Activated CD4-positive, alpha-beta T cell treated with anti-CD3 and anti-CD28 coated beads, Interleukin-2, amount 50 U/mL, for 4 hours (primary cell): ENCODE measurements around the gene LRMDA.
"Not testable (repeated sequence)": the region's sequence is repeated elsewhere in the genome, so short reads cannot be mapped to it uniquely, and the experiment has no call there.

ENCODE experiments used
- DNase-seq, 2 experiments: peaks; one replicate each; pipeline ENCODE4 v3.0.0-alpha.2; 2020

Gene LRMDA

GRCh38 chr10:76491216-76491615 is 1059.8 kb downstream of the LRMDA start:
- DNase-seq = no peak

- DNase-seq = no peak
These were observed 1060.6 kb downstream of the LRMDA start for GRCh38 chr10:76492026-76492425.

- no peak for DNase-seq
These were observed 1061.5 kb downstream of the LRMDA start for GRCh38 chr10:76492678-76493472.

GRCh38 chr10:76497666-76498065 is 1066.2 kb downstream of the LRMDA start:
- DNase-seq = no peak

- no peak for DNase-seq
These were observed 1073.4 kb downstream of the LRMDA start for GRCh38 chr10:76504823-76505222.

GRCh38 chr10:76509446-76509845 is 1078.0 kb downstream of the LRMDA start:
- no peak for DNase-seq

- DNase-seq = no peak
These were observed 1082.9 kb downstream of the LRMDA start for GRCh38 chr10:76514321-76514720.

- DNase-seq = no peak
These were observed 1083.4 kb downstream of the LRMDA start for GRCh38 chr10:76514869-76515268.

GRCh38 chr10:76522547-76522946 is 1091.1 kb downstream of the LRMDA start:
- no peak for DNase-seq

- DNase-seq = no peak
These were observed 1091.8 kb downstream of the LRMDA start for GRCh38 chr10:76523246-76523645.

GRCh38 chr10:76523791-76524351 is 1092.4 kb downstream of the LRMDA start:
- no peak for DNase-seq

GRCh38 chr10:76526833-76527232 is 1095.4 kb downstream of the LRMDA start:
- not testable (repeated sequence) for DNase-seq

- no peak for DNase-seq
These were observed 1108.9 kb downstream of the LRMDA start for GRCh38 chr10:76540331-76540730.

GRCh38 chr10:76540786-76541185 is 1109.4 kb downstream of the LRMDA start:
- no peak for DNase-seq

- DNase-seq = no peak
These were observed 1110.4 kb downstream of the LRMDA start for GRCh38 chr10:76541852-76542251.

- no peak for DNase-seq
These were observed 1111.0 kb downstream of the LRMDA start for GRCh38 chr10:76542307-76542930.

GRCh38 chr10:76543655-76544054 is 1112.2 kb downstream of the LRMDA start:
- DNase-seq = no peak

- no peak for DNase-seq
These were observed 1113.4 kb downstream of the LRMDA start for GRCh38 chr10:76544789-76545188.

- no peak for DNase-seq
These were observed 1115.0 kb downstream of the LRMDA start for GRCh38 chr10:76546411-76546810.

- peak; percentile 2 to 10 for DNase-seq
These were observed 1116.0 kb downstream of the LRMDA start for GRCh38 chr10:76547352-76547972.

- DNase-seq = no peak
These were observed 1117.3 kb downstream of the LRMDA start for GRCh38 chr10:76548716-76549115.

GRCh38 chr10:76549171-76549570 is 1117.7 kb downstream of the LRMDA start:
- DNase-seq = no peak

GRCh38 chr10:76550806-76551205 is 1119.4 kb downstream of the LRMDA start:
- DNase-seq = no peak
